NCI-H345 (cell line): ENCODE results near the gene MPPED2.

Experiments used
- DNase-seq: peaks from one replicate; lab custom pipeline; 2025; lab: John Stamatoyannopoulos, UW

The MPPED2 gene

DNA sequence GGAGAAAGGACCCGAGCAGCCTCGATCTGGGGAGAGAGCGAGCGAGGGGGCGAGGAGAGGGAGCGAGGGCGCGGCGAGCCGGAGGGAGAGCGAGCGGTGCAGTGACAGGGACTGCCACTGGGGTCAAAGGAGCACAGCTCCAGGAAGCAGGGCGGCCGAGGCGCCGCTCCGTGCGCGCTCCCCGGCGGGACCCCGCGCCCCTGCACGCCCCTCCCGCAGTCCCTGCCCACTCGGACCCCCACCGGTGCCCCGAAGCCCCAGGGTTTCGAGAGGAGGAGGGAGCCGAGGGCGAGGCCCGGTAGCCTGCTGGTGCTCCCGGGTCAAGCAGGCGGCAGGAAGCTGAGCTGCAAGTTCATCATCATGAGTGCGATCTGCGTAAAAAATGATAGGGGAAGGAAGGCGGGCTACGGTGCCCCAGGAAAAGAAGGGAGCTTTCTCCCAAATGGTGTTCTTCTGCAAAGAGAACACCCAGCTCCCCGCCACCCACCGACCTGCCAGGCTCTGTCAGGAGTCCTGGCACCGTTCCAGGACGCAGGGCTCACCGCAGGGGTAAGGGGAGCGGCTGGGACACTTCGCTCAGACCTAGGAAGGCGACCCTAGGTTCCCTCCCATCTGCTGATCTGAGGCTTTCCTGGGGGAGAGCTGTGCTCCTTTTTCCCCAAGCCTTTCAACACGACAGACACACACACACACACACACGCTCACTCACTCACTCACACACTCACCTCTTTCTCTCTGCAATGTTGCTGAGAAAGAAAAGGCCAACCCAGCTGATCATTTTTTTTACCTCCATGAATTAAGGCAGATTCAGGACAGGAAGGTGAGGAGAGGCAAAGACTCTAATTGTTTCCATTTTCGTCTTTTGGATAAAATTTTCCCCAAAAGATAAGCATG lies at the start of gene MPPED2:
Gene MPPED2, minus strand, starts transcription at position 103 of the 894 bp plus-strand sequence. CDS start 5,980 bp downstream, outside the sequence.
- DNase-seq = peak; percentile 22

DNA sequence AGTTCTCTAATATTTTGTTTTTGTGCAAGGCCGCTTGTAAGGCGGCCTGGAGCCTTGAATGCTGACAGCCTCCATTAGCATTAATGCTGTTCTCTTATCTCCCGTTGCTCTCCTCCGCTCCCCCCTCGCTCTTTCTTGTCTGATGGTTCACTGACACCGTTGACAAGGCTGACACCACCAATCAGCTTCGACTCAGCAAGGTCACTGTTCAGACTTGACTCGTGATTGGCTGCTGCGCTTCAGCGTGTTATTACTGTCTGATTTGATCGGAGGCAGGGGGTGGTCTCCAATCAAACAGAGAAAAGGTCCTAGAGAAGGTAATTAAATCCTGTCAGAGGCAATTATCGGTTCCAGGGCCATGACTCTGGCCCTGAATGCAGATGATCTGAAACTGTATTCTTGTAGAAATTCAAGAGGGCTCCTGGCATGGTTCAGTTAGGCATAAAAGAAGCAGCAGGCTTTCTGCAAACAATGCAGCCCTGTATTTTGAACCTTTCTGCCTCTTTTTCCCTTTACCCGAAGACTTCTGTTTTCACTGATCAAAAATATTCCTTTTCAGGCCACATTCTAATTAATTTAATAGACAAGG lies 49.3 kb upstream of the MPPED2 start:
- no peak for DNase-seq

GRCh38 chr11:30631148-30631547 lies 45.0 kb upstream of the MPPED2 start:
- no peak for DNase-seq

DNA sequence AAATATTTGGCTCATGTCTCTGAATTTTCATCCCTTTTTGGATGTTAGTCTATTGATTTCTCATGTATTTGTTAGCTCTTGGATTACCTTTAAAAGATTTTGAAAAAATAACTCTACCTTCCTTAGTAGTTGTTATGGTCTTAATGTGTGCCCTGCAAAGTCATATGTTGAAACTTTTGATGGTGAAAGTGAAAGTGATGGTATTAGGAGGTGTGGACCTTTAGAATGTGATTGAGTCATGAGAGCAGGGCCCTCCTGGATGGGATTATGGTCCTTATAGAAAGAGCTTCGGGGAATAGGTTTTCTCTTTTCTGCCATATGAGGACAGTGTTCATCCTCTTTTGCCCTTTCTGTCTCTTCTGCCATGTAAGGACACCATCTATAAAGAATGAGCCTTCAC lies 33.6 kb upstream of the MPPED2 start:
- DNase-seq = no peak

- no peak for DNase-seq
Observed at GRCh38 chr11:30617762-30618161, 31.6 kb upstream of the MPPED2 start.

- DNase-seq = no peak
Observed at GRCh38 chr11:30610628-30611027, 24.5 kb upstream of the MPPED2 start.

DNA sequence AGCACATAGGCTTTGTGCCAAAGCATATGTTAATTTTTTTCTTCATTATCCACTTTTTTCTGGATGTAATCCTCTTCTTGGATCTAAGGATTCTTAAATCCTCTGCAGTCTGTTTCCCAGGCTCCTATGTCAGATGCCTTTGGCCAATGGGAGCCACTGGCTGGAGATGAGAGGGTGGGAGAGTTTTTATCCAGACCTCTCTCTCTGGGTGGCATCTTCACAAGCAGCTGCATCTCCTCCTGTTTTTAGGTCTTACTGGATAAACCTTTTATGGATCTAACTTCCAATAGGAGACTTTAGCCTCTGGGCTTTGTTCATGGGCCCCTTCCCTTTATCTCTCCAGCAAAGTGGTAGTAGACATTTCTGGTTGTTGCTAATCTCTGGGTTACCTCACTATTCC lies 22.4 kb upstream of the MPPED2 start:
- DNase-seq = no peak

DNA sequence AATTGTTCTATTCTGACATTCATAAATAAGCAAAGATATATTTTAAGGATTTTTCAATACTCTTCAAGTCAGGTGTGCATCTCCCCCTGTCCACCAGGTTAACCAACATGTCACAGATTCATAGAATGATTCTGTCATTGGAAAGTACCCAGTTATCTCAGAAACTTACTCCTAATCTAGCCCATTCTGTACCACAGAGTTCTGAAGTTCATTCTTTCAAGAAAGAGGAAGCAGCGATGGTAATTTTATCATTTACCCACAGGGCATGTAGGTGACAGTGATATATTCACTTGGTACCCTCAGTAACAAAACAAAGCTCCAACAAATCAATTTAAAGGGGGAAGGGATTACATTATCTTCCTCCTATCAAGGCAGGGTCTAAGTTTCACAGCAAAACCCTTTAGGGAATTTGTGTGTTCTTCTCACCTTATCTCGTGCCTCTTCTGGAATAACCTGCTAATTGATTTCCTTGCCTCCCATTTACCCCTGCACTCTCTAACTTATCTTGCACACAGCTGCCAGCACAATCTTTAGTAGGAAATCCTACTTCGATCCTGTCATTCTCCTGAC lies 19.0 kb upstream of the MPPED2 start:
- DNase-seq = no peak

- no peak for DNase-seq
Observed at GRCh38 chr11:30603357-30603756, 17.2 kb upstream of the MPPED2 start.

DNA sequence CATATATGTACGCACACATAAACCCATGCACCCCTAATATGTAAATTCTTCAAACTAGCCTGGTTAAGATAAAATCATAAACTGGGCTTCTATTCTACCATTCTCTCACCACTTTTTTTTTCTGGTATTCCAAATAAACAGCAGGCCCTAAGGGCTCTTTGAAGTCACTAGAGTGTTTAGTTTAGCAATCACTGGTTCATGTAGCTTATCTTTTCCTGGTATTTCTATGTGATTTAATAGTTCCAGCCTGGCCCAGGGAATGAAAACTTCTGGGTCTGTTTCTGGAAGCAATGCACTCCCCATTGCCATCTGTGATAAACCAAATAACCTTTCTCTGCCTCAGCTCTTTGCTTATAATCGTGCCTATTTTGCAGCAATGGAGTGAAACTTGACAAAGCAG lies 10.7 kb upstream of the MPPED2 start:
- DNase-seq = no peak

- no peak for DNase-seq
Observed at GRCh38 chr11:30595934-30596333, 9.8 kb upstream of the MPPED2 start.

GRCh38 chr11:30594646-30595411 lies 8.7 kb upstream of the MPPED2 start:
- no peak for DNase-seq

DNA sequence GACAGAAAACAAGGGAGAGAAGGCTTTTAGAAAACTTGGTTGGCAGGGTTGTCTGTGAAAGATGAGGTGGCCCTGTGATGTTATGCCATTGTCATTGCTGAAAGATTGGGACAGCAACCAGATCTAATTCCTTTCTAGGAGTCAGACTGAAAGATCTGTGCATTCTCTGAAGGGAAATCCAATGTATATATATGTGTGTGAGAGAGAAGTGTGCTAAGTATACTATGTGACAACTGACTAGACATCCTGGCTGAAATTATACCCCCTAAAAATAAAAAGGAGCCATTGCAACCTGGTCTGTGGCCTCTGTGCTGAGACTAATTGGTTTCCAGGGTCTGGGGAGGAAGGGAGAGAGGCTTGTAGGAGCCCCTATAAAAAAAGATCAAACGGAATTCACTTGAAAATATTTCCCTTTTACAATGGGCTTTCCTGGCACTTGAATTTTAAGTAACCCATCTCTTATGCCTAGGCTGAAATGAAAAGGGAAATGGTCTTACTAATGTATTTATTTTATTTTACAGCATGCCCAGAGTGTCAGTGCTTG lies 1.2 kb upstream of the MPPED2 start:
- DNase-seq = no peak

- DNase-seq = no peak
Observed at GRCh38 chr11:30585892-30586250, 282 bp downstream of the MPPED2 start.

DNA sequence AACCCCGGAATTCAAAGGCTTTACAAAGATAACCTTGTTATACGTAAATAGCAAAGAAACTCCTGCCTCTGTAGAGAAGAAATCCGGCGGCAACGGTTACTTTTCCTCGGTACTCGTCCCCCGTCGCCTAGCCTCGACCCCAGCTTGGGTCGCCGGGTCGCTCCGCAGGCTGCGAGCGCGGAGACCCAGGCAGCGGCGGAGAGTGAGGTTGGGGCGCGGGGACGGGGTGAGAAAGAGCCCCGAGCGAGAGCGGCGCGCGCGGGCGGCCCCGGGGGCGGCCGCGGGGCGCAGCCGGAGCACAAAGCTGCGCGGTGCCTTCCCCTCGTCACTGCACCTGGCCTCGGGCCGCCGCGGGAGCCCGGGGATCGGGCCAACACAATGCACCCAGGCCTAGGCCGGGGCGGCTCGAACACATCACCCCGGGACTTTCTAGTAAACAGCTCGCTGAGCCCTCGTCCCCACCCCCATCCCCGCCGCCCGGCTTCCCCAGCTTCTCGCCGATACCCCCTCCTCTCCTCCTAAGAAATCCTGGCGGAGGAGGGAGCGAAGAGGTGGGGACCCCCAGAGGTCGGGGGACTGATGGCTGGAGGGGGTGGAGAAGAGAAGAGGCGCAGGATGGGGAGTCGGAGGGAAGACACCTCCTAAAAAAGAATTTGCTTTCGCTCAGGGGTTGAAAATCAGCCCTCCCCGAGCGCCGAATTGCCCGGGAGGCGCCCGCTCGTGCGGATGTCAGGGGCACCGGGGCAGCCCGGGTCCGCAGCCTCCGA lies 845 bp downstream of the MPPED2 start:
- DNase-seq = no peak

- DNase-seq = no peak
Observed at GRCh38 chr11:30583476-30584280, 2.5 kb downstream of the MPPED2 start.

DNA sequence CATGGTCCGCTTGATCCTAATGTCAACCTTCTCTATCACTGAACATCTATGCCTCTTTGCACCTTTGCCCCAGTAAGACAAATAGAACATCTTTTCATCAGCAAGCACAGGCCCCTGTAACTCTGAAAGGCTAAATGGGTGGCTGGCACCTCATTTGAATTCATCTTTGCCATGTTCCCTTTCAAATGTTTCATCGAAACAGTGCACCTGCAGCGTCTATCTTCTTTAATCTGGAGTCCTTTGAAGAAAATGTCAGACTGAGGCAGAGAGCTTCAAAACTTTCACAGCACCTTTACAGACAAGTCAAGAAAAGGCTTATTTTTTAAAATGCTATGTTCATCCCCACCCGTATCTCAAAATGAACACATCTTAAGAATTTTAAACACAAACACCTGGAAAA lies 3.4 kb downstream of the MPPED2 start:
- DNase-seq = no peak

- DNase-seq = no peak
Observed at GRCh38 chr11:30581675-30582074, 4.5 kb downstream of the MPPED2 start.

DNA sequence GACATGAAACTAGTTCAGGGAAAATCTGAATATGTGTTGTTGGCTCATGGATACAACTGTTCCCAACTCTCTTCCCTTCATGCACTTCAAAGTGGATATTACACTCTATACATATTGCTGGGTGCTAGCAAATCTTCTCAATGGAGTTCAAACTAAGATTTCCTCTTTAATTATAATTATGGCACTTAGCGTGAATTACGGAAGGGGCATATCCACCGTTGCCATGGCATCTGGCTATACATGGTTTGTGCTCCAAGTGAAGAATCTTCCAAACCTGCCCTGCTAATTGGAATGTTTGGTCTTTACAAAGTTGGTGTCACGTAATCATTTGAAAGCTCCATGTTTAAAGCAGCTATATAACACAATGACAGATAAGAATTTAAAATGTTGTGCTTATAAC lies 5.6 kb downstream of the MPPED2 start:
- DNase-seq = no peak

DNA sequence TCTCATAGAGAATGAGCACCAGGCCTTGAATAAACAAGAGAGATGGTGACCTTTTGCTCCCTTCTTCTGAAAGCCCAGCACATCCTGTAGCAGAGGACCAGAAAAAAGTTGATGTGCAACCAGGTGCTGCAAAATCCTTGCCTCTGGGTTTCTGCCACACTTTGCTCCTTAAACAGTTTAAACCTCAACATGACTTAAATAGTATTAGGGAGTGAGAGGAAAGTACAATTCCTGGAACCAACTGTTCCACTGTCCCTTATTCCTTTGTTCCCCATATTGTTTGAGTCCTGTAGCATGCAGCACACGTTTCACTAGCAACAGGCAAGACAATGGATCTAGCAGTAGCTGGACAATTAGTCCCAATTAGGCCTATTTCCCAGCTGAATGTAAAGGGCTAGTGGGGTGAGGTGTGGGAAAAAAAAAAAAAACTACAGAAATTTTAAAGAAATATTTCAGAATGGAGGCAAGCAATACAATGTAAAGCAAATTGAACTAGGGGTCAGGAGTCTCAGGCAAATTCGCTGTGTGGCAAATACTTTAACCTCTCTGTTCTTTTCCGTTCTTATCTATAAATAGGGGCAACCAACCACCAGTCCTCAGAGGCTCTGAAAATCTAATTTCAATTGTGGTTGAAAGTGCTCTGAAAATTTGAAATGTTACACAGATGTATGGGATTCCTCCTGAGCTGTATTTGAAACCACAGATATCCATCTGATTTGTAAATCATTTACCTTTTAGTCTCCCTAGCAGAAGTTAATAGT lies 6.6 kb downstream of the MPPED2 start:
- no peak for DNase-seq
